Esophagus muscularis mucosa (tissue), 3 donors: ENCODE measurements around the gene NQO2.

ENCODE experiments used
- CTCF ChIP-seq, 3 experiments: fragments of 200-600 bp in 2 of 3; fragments of 450-650 bp in 1 of 3; sonication (generic) in 2 of 3; IDR thresholded peaks; one replicate each; pipeline ENCODE4 v1.5.1; 2017 to 2019; ENCODE audit warnings: antibody characterized with exemption in 3 of 3, mild to moderate bottlenecking in 2 of 3, moderate library complexity in 1 of 3
- POLR2A ChIP-seq: fragments of 450-650 bp; IDR thresholded peaks from one replicate; pipeline ENCODE4 v1.6.1; 2017; ENCODE audit warnings: antibody characterized with exemption, moderate library complexity, mild to moderate bottlenecking, low read depth

GRCh38 chr6:2963756-2964155 lies 35.9 kb upstream of the NQO2 start:
- TF ChIP-seq CTCF (IDR thresholded peaks at IDR 0.05) = no peak
- TF ChIP-seq POLR2A = no peak
